ENCODE data around the gene ZNF580.
A peak's percentile ranks its signal among the peaks of the same experiment; 100 is the strongest.

The ZNF580 gene

GRCh38 chr19:55671054-55671378 lies 30.2 kb downstream of the ZNF580 start:
- H3K4me3 ChIP-seq (ENCODE audit: low read depth, low read length): no peak overlapping the region
- no peak for DNase-seq (ENCODE audit: low read depth)

GRCh38 chr19:55672418-55672817 lies 31.6 kb downstream of the ZNF580 start:
- H3K4me3 ChIP-seq (ENCODE audit: low read depth, low read length): no peak overlapping the region
- DNase-seq (ENCODE audit: low read depth): no peak

GRCh38 chr19:55673465-55673864 lies 32.7 kb downstream of the ZNF580 start:
- H3K4me3 ChIP-seq (ENCODE audit: low read depth, low read length): no peak overlapping the region
- no peak for DNase-seq (ENCODE audit: low read depth)

- H3K4me3 ChIP-seq (ENCODE audit: low read depth, low read length): no peak overlapping the region
- no peak for DNase-seq (ENCODE audit: low read depth)
Measured at GRCh38 chr19:55673889-55674288, 33.1 kb downstream of the ZNF580 start.

GRCh38 chr19:55674459-55674840 lies 33.6 kb downstream of the ZNF580 start:
- peak overlapping the region; percentile 55 for H3K4me3 ChIP-seq (ENCODE audit: low read depth, low read length)
- DNase-seq (ENCODE audit: low read depth): no peak

- peak within 1 kb of the TSS; percentile 55 for H3K4me3 ChIP-seq (ENCODE audit: low read depth, low read length)
- DNase-seq (ENCODE audit: low read depth): peak; percentile 86
Measured at GRCh38 chr19:55674841-55675660, 34.2 kb downstream of the ZNF580 start, which contains the start of gene EPN1. Gene EPN1 (plus strand): TSS chr19:55675226. CDS start chr19:55678628, 3,402 bp downstream.

- no peak for DNase-seq (ENCODE audit: low read depth)
- H3K4me3 ChIP-seq (ENCODE audit: low read depth, low read length): peak overlapping the region; percentile 55
Measured at GRCh38 chr19:55675661-55676354, 35.0 kb downstream of the ZNF580 start.

GRCh38 chr19:55676383-55676782 lies 35.6 kb downstream of the ZNF580 start:
- no peak for DNase-seq (ENCODE audit: low read depth)
- H3K4me3 ChIP-seq (ENCODE audit: low read depth, low read length): peak overlapping the region; percentile 55

GRCh38 chr19:55676889-55677505 lies 36.2 kb downstream of the ZNF580 start:
- DNase-seq (ENCODE audit: low read depth): no peak
- H3K4me3 ChIP-seq (ENCODE audit: low read depth, low read length): no peak overlapping the region

- H3K4me3 ChIP-seq (ENCODE audit: low read depth, low read length): no peak overlapping the region
- no peak for DNase-seq (ENCODE audit: low read depth)
Measured at GRCh38 chr19:55677572-55678028, 36.8 kb downstream of the ZNF580 start.

- no peak overlapping the region for H3K4me3 ChIP-seq (ENCODE audit: low read depth, low read length)
- no peak for DNase-seq (ENCODE audit: low read depth)
Measured at GRCh38 chr19:55678121-55678671, 37.4 kb downstream of the ZNF580 start.

- no peak overlapping the region for H3K4me3 ChIP-seq (ENCODE audit: low read depth, low read length)
- DNase-seq (ENCODE audit: low read depth): no peak
Measured at GRCh38 chr19:55679343-55680257, 38.8 kb downstream of the ZNF580 start.

- no peak for DNase-seq (ENCODE audit: low read depth)
Measured at GRCh38 chr19:55680339-55681130, 39.7 kb downstream of the ZNF580 start.

GRCh38 chr19:55681131-55682092 lies 40.6 kb downstream of the ZNF580 start:
- no peak for DNase-seq (ENCODE audit: low read depth)
- no peak overlapping the region for H3K4me3 ChIP-seq (ENCODE audit: low read depth, low read length)

More at GRCh38 chr19:55680339-55681130, 39.7 kb downstream of the ZNF580 start:
- no peak overlapping the region for H3K4me3 ChIP-seq (ENCODE audit: low read depth, low read length)

- DNase-seq (ENCODE audit: low read depth): no peak
- H3K4me3 ChIP-seq (ENCODE audit: low read depth, low read length): no peak overlapping the region
Measured at GRCh38 chr19:55683449-55684261, 42.9 kb downstream of the ZNF580 start.

GRCh38 chr19:55684946-55685681 lies 44.3 kb downstream of the ZNF580 start:
- no peak overlapping the region for H3K4me3 ChIP-seq (ENCODE audit: low read depth, low read length)
- DNase-seq (ENCODE audit: low read depth): no peak
